ENCODE data around the gene CD58.
A peak's percentile ranks its signal among the peaks of the same experiment; 100 is the strongest.
"Not testable (repeated sequence)": the region's sequence is repeated elsewhere in the genome, so short reads cannot be mapped to it uniquely, and the experiment has no call there.

CD58 gene

DNA sequence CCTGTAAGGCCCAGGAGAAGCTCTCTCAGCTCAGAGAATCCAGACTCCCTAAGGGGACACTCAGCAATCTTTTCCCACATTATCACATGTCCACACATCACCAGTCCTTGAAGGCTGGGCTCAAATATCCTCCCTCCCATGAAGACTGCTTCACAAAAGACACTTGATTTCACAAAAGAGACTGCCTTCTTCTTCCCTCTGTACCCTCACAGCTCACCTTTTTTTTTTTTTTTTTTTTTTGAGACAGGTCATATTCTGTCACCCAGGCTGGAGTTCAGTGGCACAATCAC lies 1.5 kb downstream of the CD58 start:
- no peak for DNase-seq

DNA sequence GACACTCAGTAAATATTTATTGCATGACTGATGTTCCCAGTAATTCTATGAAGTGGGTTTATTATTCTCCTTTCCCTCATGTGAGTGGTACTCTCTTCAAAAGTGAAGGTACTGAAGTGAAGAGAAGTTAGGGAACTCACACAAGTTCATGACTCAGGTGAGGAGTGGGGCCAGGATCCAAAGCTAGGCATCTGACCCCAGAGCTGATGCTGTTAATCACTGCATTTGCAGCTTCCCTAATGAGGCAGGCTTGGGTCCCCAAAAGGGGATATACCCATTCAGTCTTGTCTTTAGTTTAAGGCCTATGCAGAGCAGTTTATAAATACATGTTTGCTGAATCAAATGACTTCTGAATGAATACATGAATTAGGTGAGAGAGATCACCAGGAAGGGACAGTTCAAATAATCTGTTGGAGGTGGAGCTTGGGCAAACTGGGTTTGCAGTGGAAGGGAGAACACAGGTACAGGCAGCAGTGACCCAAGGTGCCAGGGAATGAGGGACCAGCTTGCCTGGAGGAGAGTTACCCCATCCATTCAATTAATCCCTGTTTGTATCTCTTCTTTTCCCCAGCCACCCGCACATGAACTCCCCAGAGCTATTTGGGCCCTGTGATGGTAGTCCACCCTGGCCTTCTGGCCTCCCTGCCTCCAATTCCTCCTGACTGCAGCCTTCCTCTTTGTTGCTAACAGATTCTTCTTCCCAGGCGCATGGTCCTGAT lies 2.0 kb downstream of the CD58 start:
- DNase-seq = no peak

DNA sequence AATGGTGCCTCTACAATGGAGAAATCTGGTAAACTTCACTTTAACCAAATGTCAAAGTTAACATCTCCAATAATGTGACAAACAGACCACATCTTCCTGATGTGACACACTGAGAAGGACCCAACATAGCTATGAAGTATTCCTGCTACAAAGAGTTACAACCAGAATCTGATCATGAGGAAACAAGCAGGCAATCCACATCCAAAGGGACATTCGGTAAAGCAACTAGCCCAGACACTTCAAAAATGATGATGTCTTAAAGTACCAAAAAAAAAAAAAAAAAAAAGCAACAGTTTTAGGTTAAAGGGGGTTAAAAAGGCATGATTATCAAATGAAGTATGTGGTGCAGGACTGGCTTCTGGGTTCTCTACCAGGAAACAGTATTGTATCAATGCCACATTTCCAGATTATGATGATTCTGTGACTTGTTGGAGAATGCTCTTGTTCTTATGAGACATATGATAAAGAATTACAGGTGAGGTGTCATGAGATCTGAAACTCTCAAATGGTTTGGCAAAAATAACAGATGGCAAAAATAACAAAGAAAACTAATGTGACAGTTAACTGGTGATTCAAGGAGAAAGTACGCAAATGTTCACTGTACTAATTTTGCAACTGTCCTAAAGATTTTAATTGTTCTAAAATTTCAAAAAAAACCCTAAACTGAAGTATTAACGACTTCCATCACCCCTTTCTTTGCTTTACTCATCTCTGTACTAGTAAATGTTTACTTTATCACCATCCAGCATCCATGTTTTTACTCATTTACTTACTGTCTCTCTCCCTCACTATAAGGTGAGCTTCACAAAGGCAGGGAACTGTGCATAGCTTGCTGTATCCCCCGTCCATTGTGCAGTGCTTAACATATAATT lies 2.8 kb downstream of the CD58 start:
- no peak for DNase-seq

DNA sequence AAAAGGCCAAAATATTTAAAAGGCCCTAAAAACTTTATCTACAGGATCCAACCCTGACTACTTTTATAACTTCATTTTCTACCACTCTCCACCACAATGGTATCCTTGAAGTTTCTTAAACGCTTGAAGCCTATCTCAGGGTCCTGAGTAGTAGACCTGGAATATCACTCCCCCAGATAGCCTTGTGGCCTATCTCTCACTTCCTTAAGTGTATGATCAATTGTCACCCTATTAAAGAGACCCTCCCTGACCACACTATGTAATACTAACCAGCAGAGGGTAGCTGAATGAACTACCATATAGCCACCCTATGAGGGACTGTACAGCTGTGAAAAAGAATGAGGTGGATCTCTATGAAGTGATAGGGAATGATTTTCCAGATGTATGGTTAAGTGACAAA lies 5.6 kb downstream of the CD58 start:
- DNase-seq = no peak

DNA sequence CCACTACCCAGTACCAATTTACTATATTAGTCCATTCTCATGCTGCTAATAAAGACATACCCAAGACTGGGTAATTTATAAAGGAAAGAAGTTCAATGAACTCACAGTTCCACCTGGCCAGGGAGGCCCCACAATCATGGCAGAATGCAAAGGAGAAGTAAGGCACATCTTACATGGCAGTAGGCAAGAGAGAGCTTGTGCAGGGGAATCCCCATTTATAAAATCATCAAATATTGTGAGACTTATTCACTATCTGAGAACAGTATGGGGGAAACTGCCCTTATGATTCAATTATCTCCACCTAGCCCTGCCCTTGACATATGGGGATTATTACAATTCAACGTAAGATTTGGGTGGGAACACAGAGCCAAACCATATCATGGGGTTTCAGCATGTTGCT lies 6.4 kb downstream of the CD58 start:
- no peak for DNase-seq

DNA sequence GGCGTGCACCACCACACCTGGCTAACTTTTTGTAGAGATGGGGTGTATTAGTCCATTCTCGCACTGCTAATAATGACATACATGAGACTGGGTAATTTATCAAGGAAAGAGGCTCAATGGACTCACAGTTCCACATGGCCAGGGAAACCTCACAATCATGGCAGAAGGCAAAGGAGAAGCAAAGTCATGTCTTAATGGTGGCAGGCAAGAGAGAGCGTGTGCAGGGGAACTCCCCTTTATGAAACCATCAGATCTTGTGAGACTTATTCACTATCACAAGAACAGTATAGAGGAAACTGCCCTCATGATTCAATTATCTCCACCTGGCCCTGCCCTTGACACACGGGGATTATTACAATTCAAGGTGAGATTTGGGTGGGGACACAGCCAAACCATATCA lies 8.4 kb downstream of the CD58 start:
- DNase-seq = not testable (repeated sequence)

DNA sequence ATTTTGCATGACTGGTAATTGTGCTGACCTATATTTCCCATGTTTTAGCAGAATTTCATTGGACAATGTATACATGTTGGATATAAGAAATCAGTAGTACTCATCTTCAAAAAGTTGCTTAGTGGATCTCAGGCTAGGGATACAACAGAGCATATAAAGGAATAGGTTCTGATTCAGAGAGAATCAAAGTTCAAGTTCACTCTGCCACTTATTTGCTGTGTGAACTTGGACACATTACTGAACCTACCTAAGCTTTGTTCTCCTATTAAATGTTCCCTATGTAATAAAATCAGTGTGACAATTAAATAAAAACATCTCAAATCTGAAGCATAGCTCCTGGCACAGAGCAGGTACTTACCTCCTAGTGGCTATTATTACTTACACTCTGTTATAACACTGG lies 9.3 kb downstream of the CD58 start:
- no peak for DNase-seq

DNA sequence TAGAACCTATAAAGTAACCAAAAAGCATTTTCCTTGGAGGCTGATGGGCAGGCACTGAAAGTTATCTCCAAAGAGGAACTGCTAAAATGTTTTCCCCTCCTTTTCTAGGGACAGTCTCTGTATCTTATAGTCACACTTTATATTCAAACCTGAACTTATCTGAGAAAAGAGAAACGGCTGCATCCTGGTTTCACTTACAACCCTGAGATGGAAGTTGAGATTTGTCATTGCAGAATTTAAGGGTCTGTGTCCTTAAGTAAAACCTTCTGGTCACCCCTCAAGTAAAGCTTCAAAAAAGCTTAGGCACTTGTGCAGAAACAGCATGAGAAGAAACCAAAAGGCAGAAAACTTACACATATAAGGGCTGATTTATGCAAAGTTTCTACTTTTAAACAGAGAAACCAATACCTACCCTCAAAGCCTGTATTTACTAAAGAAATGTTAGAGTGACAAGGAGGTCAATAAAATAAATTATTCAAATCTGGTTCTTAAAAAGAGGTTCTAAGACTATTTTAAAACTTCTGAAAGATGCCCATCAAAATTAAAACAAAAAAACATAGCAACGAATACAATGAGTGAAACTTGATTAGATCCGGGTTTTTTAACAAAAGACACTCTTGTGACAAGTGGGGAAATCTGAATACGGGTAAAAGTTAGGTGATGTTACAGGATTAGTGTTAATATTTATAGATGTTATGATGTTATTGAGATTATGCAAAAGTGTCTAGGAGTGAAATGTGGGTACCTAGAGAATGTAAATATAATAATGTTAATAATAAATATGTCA lies 9.9 kb downstream of the CD58 start:
- DNase-seq = no peak

DNA sequence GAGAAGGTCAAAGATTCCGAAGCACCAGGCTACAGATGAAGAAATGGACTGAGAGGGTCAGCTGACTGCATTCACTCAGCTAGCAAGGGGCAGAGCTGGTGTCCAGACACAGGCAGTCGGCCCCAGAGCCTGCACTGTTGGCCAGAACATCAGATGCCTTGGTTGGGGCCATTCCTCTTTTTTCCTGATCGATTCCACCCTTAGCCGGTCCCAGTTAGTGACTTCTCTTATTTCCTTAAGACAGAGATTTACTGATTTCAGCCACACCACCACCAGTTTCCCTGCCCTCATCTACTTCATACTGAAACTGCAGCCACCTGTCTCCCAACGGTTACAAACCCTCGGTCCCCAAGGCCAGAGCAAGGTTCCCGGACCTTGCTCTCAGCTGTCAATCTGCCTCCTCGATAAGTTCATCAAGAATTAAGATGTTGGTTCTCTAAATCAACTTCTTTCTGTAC lies 11.5 kb downstream of the CD58 start:
- DNase-seq = no peak

DNA sequence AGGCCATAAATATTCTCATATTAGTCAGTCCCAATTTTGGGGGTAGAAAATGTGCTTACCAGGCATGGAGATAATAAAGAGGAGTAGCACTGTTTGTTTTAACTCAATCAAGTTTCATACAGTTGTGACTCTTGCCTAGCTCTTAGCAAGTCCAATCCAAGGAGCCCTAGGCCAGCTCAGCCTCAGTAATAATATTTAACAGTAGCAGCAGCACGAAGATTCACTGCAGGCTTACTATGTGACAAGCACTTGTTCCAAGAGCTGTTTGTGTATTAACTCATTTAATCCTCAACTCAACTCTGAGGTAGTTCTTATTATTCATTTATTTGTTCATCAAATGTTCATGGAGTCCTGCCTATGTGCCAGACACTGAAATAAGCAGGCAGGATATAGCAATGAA lies 12.3 kb downstream of the CD58 start:
- no peak for DNase-seq

DNA sequence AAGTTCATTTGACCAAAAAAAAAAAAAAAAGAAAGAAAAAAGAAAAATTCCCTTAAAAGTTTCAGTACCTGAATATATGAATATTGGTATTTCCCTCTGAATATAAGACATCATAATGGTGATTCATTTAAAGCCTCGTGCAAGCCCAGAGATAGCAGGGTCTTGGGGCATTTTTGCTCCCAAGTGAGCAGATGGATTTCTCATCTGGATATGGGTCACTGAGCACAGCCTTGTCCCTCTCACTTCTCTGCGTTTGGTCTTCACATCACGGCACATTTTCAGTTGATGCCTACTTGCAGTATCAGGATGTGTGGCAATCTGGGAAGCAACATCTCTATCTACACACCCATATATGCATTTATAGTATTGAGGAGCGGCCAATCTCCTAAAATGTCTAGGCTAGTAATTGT lies 12.7 kb downstream of the CD58 start:
- DNase-seq = no peak

DNA sequence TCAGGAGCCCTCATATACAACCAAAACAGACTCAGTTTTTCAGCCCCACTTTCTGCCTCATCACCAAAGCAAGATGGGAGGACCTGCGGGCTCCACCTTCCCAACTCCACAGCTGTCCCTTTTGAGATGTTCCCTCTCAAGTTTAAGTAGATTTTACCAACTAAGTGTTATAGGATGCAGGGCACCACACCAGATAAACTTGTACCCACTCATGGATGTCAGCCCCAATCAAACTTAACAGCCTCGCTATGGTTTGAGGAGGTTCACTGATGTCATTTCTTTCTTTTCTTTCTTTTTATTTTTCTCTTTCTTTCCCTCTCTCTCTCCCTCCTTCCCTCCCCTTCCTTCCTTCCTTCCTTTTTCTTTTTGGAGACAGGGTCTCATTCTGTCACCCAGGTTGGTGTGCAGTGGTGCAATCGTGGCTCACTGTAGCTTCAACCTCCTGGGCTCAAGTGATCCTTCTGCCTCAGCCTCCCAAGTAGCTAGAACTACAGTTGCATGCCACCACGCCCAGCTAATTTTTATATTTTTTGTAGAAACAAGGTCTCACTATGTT lies 13.4 kb downstream of the CD58 start:
- DNase-seq = no peak

DNA sequence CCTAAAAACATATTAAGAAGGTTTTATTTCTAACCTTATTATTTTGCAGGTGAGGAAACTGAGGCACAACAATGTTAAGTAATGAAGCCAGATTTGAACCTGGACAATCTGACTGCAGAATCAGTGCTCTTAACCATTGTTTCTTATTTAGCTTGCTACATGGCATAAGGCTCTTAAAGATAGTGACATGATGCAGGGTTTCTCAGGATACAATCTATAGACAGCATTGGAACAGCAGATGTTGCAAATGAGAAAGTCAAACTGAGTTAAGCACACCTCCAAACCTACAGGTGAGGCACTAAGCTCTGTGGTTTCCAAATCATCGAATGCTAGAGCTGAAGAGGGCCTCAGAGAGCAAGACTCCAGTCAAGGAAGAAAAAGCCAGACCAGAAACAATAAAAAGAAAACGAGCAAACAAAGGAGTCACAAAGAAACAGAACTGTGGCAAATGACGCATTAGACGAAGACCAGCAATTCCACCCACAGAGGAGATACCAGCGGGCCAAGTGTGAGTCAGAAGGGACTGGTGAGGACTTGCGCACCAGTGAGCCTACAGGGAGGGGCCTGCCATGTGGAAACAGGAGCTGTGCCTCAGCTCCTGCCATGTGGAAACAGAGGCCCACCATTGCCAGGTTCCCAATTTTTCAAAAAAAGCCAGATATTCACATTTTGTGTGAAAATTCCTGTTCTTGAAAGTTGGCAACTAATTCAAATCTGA lies 14.4 kb downstream of the CD58 start:
- DNase-seq = peak in 1 of 2 experiments; percentile 28

DNA sequence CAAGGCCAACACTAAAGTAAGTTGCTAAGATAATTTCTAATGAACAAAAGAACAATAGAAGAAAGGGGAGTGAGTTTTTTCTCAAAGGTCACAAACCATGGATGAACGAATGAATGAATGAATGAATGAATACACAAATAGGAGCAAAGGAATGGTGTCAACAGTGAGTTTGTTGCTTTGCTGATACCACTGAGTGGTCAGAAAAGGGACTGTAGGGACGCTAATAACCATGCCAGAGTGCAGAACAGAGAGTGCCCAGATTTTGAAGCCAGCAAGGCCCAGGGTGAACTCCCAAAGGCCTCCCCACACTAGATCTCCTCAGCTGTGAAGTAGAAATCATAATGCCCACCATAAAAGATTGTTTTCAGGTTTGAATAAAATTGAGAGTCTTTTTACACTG lies 15.9 kb downstream of the CD58 start:
- no peak for DNase-seq

DNA sequence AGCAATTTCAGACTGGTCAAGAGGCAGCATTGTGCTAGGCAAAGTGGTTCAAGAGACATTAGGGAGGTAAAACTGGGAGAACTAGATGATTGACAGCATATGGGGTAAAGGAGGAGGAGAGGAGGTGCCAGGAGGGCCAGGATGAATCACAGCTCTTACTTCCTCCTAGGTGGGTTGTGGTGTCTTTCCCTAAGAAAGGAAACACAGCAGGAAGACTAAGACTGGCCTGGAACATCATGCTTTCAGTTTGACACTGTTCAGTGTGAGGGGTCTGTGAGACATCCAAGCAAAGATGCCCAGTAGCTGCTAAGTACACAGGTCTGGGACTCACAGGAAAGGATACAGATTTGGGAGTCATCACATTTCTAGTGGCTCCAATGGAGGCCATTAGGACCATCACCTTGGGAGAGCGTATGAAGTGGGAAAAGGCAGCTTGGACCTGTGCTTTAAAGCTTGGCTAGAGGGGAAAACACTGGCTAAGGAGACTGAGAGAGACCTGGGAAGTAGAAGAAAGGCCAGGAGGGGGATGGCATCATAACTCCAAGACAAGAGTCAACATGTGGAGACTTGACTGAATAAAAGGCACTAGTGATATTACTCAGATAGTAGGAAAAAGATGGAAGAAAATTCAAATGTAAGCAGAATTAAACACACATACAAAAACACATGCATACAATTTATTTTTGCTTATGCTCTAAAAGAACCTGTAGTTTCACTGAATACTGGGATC lies 17.3 kb downstream of the CD58 start:
- DNase-seq = no peak

DNA sequence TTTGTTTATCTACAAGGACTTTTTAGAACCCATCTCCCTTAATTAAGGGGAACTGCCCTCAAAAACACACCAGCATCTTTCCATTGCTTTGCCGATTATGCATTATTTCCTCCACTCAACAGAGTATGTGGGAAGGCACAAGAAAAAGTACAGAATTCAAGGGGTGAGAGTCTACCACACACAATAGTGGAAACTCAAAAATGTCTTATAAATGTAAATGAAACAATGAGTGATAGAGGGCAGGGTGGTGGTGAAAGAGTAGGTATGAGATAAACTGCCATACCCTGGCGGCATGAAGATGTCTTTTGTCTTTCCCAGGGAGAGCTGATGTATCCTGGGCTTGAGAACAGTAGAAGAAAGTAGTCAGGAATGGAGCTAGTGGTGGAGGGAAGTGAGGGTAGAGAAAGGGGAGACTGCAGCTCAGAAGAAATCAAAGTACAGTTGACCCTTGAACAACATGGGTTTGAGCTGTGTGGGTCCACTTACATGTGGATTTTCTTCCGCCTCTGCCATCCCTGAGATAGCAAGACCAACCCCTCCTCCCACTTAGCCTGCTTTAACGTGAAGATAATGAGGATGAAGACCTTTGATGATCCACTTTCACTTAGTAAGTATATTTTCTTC lies 24.4 kb downstream of the CD58 start:
- no peak for DNase-seq

DNA sequence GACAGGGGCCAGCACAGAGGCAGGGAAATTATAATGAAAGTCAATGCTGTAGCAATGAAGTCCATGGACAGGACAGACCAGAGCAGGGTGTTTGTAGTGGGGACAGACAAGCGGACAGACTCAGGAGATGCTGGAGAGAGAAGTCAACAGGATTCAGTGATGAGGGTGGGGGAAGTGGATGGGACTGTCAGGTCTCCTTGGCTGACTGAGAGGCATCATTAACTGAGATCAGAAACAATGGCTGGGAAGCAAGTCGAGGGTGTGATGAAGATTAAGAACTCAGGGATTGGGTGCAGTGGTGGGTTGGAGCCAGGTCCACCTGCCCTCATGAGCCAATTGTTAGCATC lies 25.5 kb downstream of the CD58 start:
- no peak for DNase-seq

DNA sequence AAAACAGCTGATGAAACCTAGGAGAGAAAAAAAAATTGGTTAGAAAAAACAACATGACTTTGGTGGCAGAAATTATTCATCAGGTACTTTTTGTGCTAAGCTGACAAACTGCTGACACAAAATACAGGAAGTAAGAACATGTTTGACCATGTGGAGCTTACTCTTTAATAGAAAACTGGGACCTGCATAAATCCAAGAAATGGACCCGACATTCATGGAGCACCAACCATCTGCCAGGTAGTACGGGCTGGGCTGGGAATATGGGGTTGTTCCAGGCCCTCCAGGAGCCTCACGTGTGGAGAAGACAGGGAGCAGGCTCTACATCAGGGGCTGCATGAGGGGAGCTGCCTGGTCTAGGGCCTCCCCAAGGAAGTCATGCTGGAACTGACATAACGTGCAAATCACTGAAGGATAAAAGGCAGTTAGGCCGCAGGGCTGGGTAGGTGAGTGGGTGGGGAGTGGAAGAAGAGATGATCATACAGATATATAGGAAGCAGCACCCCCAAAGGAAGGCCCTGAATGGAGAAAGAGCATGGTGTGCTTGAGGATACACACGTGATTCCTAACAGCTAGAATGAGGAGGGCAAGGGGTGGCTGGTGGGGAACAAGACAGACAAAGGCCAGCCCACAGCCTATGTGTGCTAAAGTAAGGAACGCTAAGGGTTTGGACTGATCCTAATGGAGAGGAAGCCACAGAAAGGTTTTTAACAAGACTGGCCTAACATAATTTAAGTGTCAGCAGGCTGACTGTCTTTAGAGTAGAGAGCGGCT lies 26.1 kb downstream of the CD58 start:
- no peak for DNase-seq

DNA sequence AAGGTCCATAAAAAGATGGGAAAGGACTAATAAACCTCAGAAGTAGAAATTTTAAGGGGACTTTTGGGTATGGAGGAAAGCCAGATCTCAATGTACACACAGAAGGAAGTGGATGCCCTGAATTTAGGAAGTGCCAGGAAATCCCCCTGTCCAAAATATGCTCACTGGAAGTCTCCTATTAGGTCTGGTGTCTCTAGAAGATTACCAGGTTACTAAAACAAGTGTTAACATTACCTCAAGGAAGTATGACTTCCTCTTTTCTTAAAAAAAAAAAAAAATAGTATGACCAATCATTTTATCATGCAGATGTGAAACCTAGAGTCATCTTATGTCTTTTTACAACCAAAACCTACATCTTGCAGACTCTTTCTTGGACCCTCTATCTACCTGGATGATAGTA lies 30.7 kb downstream of the CD58 start:
- DNase-seq = no peak

DNA sequence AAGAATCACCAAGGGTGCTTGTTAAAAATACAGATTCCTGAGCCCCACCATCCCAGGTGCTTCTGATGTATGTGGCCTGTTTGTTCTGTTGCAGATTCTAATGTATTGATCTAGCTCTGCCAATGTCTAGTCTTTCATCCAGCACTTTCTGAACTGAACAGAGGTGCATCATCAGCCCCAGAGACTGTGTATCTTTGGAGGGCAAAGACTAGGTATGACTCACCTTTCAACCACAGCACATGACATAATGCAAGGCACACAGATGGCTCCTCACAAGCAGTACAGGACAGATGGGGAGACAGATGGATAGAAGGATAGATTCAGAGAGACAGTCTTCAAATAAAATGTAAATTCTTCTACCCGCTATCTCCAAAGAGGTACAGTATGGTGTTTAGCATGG lies 32.3 kb downstream of the CD58 start:
- peak in 1 of 2 experiments; percentile 61 for DNase-seq

DNA sequence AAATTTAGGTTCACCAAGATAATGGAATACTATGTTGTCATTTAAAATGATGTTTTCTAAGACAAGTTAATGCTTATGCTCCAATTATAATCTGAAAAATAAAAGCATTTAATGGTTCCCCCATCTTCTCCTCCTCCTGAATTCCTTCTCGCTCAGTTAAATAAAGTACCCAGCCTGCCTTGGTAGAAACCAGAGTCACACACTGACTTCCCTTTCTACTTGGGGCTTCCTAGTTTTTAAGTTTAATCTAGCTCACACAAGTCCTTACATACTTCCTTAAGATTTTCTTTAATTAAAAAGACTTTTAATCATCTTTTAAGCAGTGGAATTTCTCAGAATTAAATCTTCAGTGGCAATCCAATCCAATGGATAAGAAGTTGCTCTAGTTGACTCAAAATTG lies 32.9 kb downstream of the CD58 start:
- no peak for DNase-seq
